K562 (cell line): Measurements from ENCODE around the gene PLEKHA5. TPM values are rescaled to one million over a fixed set of nuclear protein-coding genes. Genes with fewer than 3 reads are reported as not detected.
"Not testable (repeated sequence)": the region's sequence is repeated elsewhere in the genome, so short reads cannot be mapped to it uniquely, and the experiment has no call there.

Experiments used
- ATAC-seq: fragments of 200-7000 bp; cut with Tn5 transposase; 3 replicates; pipeline ENCODE4 v1.9.1; 2020; ENCODE audit warnings: moderate library complexity
- BruUV-seq: library from RNA; stranded (reverse); fragments of 400-500 nt; replicated peaks from 2 replicates; lab custom pipeline; 2021; lab: Mats Ljungman, UMichigan
- CTCF ChIA-PET: fragments of 300-600 bp; formaldehyde crosslinking; extraction: SDS; loops from one replicate; lab custom pipeline; 2021; ENCODE audit warnings: low intra/inter-chr PET ratio; lab: Yijun Ruan, JAX
- POLR2A ChIA-PET: fragments of 300-600, 350-650 bp; sonication (Branson Sonifier 250); formaldehyde crosslinking; extraction: SDS; loops from one replicate; lab custom pipeline; 2021; ENCODE audit warnings: antibody characterized with exemption, inconsistent platforms; lab: Yijun Ruan, JAX
- DNase-seq, 4 experiments: peaks; one replicate each; pipeline versions ENCODE4 v3.0.0 to v3.0.0-alpha.2; 2011 to 2018; ENCODE audit warnings: low spot score in 3 of 4, mixed read lengths in 3 of 4; ENCODE audit errors: extremely low read depth in 1 of 4
- FAIRE-seq: peaks from 2 replicates; lab custom pipeline; 2011; peaks lifted over from hg19 to GRCh38; lab: Jason Lieb, UNC
- H2AFZ ChIP-seq: 2 replicates; pipeline ENCODE4 v1.6.0; 2011; ENCODE audit warnings: low read depth, low read length, control low read depth, inconsistent platforms
- H3K27ac ChIP-seq: fragments of 200-600 bp; 3 replicates; pipeline ENCODE4 v1.8.0; 2011; ENCODE audit warnings: low read depth, mild to moderate bottlenecking, control low read depth, inconsistent platforms, low read length, moderate library complexity, mixed read lengths; ENCODE audit errors: extremely low read depth
- H3K27me3 ChIP-seq, 2 experiments: fragments of 300-600 bp in 1 of 2; 2 replicates in 1 of 2; 3 replicates in 1 of 2; pipeline versions ENCODE4 v1.6.0 to v1.8.0; 2011; ENCODE audit warnings: inconsistent platforms in 2 of 2, low read length in 2 of 2, mild to moderate bottlenecking in 1 of 2, mixed read lengths in 1 of 2, moderate library complexity in 1 of 2; ENCODE audit not compliant: control insufficient read depth in 2 of 2, insufficient read depth in 2 of 2
- H3K36me3 ChIP-seq: fragments of 300-600 bp; 3 replicates; pipeline ENCODE4 v1.8.0; 2011; ENCODE audit warnings: mild to moderate bottlenecking, low read length, inconsistent platforms; ENCODE audit not compliant: control insufficient read depth, insufficient read depth
- H3K4me1 ChIP-seq, 2 experiments: fragments of 200-600 bp in 1 of 2; replicated peaks in 1 of 2; 2 replicates in 1 of 2; 3 replicates in 1 of 2; pipeline versions ENCODE4 v1.5.1 to v1.8.0; 2011; ENCODE audit warnings: inconsistent platforms in 2 of 2, low read length in 2 of 2, mild to moderate bottlenecking in 1 of 2, mixed read lengths in 1 of 2, moderate library complexity in 1 of 2; ENCODE audit not compliant: control insufficient read depth in 2 of 2, insufficient read depth in 2 of 2
- H3K4me2 ChIP-seq: 2 replicates; pipeline ENCODE4 v1.6.1; 2011; ENCODE audit warnings: low read length, control low read depth, inconsistent platforms, mixed read lengths; ENCODE audit not compliant: insufficient read depth
- H3K4me3 ChIP-seq: fragments of 200-600 bp; sonication (generic), shearing (Covaris generic); 2 replicates; pipeline ENCODE4 v1.5.1; 2016; ENCODE audit warnings: control low read depth, inconsistent platforms
- H3K79me2 ChIP-seq: fragments of 200-600 bp; 3 replicates; pipeline ENCODE4 v1.8.0; 2011; ENCODE audit warnings: low read length, inconsistent platforms; ENCODE audit not compliant: control insufficient read depth, insufficient read depth
- H3K9ac ChIP-seq, 2 experiments: 2 replicates each; pipeline versions ENCODE4 v1.6.0 to v1.6.1; 2011; ENCODE audit warnings: low read depth in 2 of 2, low read length in 2 of 2, control low read depth in 1 of 2, inconsistent platforms in 1 of 2, mild to moderate bottlenecking in 1 of 2, mixed read lengths in 1 of 2; ENCODE audit not compliant: insufficient read depth in 1 of 2
- H3K9me1 ChIP-seq: one replicate; pipeline ENCODE4 v1.6.0; 2011; ENCODE audit warnings: inconsistent platforms, mild to moderate bottlenecking, low read length, moderate library complexity; ENCODE audit not compliant: control insufficient read depth, insufficient read depth
- H3K9me3 ChIP-seq: replicated peaks from 2 replicates; pipeline ENCODE4 v1.5.1; 2011; ENCODE audit warnings: low read depth, low read length, inconsistent platforms; ENCODE audit not compliant: control insufficient read depth, insufficient read depth
- H4K20me1 ChIP-seq: replicated peaks from 2 replicates; pipeline ENCODE4 v1.6.1; 2011; ENCODE audit warnings: low read length, inconsistent platforms, mixed read lengths; ENCODE audit not compliant: control insufficient read depth, insufficient read depth
- ZBTB7A ChIP-seq: IDR thresholded peaks from 2 replicates; pipeline ENCODE4 v1.6.1; 2011; ENCODE audit warnings: low read depth, mild to moderate bottlenecking, low read length, moderate library complexity, borderline replicate concordance; ENCODE audit not compliant: control insufficient read depth
- WGBS: fragments of 100-300 bp; shearing (Covaris generic); methylation state at CpG from one replicate; pipeline ENCODE4 v1.1.6; 2016; ENCODE audit warnings: low coverage, mixed read lengths; ENCODE audit not compliant: insufficient coverage; ENCODE audit errors: missing lambda C conversion rate; 5-methylcytosine and 5-hydroxymethylcytosine counted together
- in situ Hi-C: fragments of 300-500 bp; cut with MboI; formaldehyde crosslinking; loops from 4 replicates; pipeline ENCODE4 v1.15.0; 2018; ENCODE audit warnings: inconsistent platforms, mixed read lengths
- intact Hi-C: fragments of 100-400 bp; cut with micrococcal nuclease; formaldehyde crosslinking; loops from 2 replicates; pipeline ENCODE4 v1.14.2; 2022
- polyA plus RNA-seq, 8 experiments: library from polyadenylated mRNA; depleted of rRNA in 4 of 8; stranded (reverse) in 5 of 8; unstranded in 3 of 8; fragments of >200 nt; fragmentation: Nextera tagmentation in 2 of 8; fragmentation: Illumina TruSeq in 1 of 8; extraction: Ambion mirVana in 2 of 8; extraction: Trizol in 1 of 8; gene quantifications; 2 replicates each; pipeline versions ENCODE4 v1.2.1 to v1.2.3, GENCODE V29; 2011 to 2014; ENCODE audit warnings: inconsistent platforms in 1 of 8, missing spikeins in 1 of 8
- total RNA-seq, 7 experiments: library from RNA; depleted of rRNA in 6 of 7; stranded (reverse); fragments of >200 nt in 6 of 7; fragmentation: Illumina TruSeq in 2 of 7; extraction: Trizol in 2 of 7; gene quantifications; 2 replicates each; pipeline versions ENCODE4 v1.2.1 to v1.2.3, GENCODE V29; 2011 to 2021; ENCODE audit warnings: low replicate concordance in 1 of 7
- TF ChIP-seq, protein P1 (sequence below): fragments of 200-600 bp; sonication (generic); IDR thresholded peaks from one replicate; pipeline ENCODE4 v1.6.1; 2012; ENCODE audit warnings: mild to moderate bottlenecking, low read depth, low read length, inconsistent platforms

Gene PLEKHA5
- total and polyA plus RNA-seq, 9 of the 15 experiments (the other 6 are each of a cell fraction or from before 2014, with no cell fraction given), result 7.2 to 26.2 (median 17.4) TPM

DNA sequence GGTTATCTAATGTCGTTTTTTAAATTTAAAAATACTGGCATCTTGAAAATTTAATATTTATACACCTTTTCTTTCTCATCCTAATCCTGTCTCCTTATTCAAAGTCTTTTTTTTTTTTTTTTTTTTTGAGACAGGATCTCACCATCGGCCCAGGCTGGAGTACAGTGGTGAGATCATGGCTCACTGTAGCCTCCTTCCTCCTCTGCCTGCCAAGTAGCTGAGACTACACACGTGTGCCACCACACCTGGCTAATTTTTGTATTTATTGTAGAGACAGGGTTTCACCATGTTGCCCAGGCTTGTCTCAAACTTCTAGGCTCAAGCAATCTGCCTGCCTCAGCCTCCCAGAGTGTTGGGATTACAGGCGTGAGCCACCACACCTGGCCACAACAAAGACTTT lies 221.3 kb downstream of the PLEKHA5 start:
- H3K27me3 ChIP-seq, H2AFZ ChIP-seq, intact Hi-C loops, FAIRE-seq, DNase-seq, H3K9ac ChIP-seq, H3K79me2 ChIP-seq, ATAC-seq, BruUV-seq, in situ Hi-C loops, H3K4me3 ChIP-seq, H3K9me3 ChIP-seq, CTCF ChIA-PET, H3K27ac ChIP-seq, POLR2A ChIA-PET, H3K4me2 ChIP-seq, H3K9me1 ChIP-seq, H3K4me1 ChIP-seq, H4K20me1 ChIP-seq: not testable (repeated sequence)
- 88% methylated on average over 2 of the region's 4 CpGs for WGBS
- peaks cover 20% of the 10 kb centered on the region; the same call in 1 of the 3 replicates for H3K36me3 ChIP-seq

DNA sequence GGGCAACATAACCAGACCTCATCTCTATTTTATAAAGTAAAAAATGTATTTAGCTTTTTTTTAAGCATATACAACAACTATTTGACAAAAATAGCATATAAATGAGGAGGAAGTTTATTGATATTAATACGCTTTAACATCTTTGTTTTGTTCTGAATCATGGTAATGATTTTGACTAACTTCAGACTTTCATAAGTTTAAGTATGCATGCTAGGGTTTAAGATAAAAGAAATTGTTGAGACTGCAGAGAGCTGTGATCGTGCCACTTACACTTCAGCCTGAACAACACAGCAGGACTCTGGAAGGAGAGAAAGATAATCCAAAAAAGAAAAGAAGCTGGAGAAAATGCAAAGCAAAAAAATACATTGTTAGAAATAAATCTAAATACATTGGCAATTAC lies 221.8 kb downstream of the PLEKHA5 start:
- H3K4me3 ChIP-seq, result no peak overlapping the region
- intact Hi-C loops, result no loop called here
- FAIRE-seq, result no peak
- TF ChIP-seq, protein P1, sequence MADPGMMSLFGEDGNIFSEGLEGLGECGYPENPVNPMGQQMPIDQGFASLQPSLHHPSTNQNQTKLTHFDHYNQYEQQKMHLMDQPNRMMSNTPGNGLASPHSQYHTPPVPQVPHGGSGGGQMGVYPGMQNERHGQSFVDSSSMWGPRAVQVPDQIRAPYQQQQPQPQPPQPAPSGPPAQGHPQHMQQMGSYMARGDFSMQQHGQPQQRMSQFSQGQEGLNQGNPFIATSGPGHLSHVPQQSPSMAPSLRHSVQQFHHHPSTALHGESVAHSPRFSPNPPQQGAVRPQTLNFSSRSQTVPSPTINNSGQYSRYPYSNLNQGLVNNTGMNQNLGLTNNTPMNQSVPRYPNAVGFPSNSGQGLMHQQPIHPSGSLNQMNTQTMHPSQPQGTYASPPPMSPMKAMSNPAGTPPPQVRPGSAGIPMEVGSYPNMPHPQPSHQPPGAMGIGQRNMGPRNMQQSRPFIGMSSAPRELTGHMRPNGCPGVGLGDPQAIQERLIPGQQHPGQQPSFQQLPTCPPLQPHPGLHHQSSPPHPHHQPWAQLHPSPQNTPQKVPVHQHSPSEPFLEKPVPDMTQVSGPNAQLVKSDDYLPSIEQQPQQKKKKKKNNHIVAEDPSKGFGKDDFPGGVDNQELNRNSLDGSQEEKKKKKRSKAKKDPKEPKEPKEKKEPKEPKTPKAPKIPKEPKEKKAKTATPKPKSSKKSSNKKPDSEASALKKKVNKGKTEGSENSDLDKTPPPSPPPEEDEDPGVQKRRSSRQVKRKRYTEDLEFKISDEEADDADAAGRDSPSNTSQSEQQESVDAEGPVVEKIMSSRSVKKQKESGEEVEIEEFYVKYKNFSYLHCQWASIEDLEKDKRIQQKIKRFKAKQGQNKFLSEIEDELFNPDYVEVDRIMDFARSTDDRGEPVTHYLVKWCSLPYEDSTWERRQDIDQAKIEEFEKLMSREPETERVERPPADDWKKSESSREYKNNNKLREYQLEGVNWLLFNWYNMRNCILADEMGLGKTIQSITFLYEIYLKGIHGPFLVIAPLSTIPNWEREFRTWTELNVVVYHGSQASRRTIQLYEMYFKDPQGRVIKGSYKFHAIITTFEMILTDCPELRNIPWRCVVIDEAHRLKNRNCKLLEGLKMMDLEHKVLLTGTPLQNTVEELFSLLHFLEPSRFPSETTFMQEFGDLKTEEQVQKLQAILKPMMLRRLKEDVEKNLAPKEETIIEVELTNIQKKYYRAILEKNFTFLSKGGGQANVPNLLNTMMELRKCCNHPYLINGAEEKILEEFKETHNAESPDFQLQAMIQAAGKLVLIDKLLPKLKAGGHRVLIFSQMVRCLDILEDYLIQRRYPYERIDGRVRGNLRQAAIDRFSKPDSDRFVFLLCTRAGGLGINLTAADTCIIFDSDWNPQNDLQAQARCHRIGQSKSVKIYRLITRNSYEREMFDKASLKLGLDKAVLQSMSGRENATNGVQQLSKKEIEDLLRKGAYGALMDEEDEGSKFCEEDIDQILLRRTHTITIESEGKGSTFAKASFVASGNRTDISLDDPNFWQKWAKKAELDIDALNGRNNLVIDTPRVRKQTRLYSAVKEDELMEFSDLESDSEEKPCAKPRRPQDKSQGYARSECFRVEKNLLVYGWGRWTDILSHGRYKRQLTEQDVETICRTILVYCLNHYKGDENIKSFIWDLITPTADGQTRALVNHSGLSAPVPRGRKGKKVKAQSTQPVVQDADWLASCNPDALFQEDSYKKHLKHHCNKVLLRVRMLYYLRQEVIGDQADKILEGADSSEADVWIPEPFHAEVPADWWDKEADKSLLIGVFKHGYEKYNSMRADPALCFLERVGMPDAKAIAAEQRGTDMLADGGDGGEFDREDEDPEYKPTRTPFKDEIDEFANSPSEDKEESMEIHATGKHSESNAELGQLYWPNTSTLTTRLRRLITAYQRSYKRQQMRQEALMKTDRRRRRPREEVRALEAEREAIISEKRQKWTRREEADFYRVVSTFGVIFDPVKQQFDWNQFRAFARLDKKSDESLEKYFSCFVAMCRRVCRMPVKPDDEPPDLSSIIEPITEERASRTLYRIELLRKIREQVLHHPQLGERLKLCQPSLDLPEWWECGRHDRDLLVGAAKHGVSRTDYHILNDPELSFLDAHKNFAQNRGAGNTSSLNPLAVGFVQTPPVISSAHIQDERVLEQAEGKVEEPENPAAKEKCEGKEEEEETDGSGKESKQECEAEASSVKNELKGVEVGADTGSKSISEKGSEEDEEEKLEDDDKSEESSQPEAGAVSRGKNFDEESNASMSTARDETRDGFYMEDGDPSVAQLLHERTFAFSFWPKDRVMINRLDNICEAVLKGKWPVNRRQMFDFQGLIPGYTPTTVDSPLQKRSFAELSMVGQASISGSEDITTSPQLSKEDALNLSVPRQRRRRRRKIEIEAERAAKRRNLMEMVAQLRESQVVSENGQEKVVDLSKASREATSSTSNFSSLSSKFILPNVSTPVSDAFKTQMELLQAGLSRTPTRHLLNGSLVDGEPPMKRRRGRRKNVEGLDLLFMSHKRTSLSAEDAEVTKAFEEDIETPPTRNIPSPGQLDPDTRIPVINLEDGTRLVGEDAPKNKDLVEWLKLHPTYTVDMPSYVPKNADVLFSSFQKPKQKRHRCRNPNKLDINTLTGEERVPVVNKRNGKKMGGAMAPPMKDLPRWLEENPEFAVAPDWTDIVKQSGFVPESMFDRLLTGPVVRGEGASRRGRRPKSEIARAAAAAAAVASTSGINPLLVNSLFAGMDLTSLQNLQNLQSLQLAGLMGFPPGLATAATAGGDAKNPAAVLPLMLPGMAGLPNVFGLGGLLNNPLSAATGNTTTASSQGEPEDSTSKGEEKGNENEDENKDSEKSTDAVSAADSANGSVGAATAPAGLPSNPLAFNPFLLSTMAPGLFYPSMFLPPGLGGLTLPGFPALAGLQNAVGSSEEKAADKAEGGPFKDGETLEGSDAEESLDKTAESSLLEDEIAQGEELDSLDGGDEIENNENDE, result no peak
- no peak for TF ChIP-seq ZBTB7A

More for the DNA sequence above, 221.8 kb downstream of the PLEKHA5 start:
- H3K36me3 ChIP-seq, result peaks cover 20% of the 10 kb centered on the region; the same call in 1 of the 3 replicates
- H3K27me3 ChIP-seq, result no peaks in the 10 kb centered on the region
- H3K9me1 ChIP-seq, result no peaks in the 10 kb centered on the region
- no peak overlapping the region for H3K27ac ChIP-seq
- H2AFZ ChIP-seq, result no peak overlapping the region
- no peak overlapping the region for H3K9ac ChIP-seq
- BruUV-seq, result no TSS peak
- ChIA-PET POLR2A (no interaction called here), CTCF (no interaction called here)
- ATAC-seq (no peak), DNase-seq (no peak)
- no peaks in the 10 kb centered on the region for H4K20me1 ChIP-seq
- in situ Hi-C loops, result no loop called here
- no peak overlapping the region for H3K4me2 ChIP-seq
- no peaks in the 10 kb centered on the region for H3K4me1 ChIP-seq
- H3K79me2 ChIP-seq, result no peaks in the 10 kb centered on the region
- 100% methylated on average over 1 of the region's 2 CpGs for WGBS
- H3K9me3 ChIP-seq, result no peaks in the 10 kb centered on the region
